GM23338 (cell line): Measurements from ENCODE around the gene RMND5A. TPM values are rescaled to one million over a fixed set of nuclear protein-coding genes. Genes with fewer than 3 reads are reported as not detected.

Experiments
- ATAC-seq: fragments of 200-7000 bp; cut with Tn5 transposase; 3 replicates; pipeline ENCODE4 v1.9.1; 2020
- DNase-seq: peaks from one replicate; pipeline ENCODE4 v3.0.0-alpha.2; 2015; ENCODE audit warnings: low spot score
- H2AFZ ChIP-seq: fragments of 200-600 bp; sonication (generic); 2 replicates; pipeline ENCODE4 v1.8.0; 2016; ENCODE audit warnings: antibody characterized with exemption, mild to moderate bottlenecking, moderate library complexity
- H3F3A ChIP-seq: fragments of 200-600 bp; sonication (generic); replicated peaks from 2 replicates; pipeline ENCODE4 v1.8.0; 2017; ENCODE audit warnings: antibody characterized with exemption, mixed run types, low read depth
- H3K27ac ChIP-seq: fragments of 200-600 bp; sonication (generic); 2 replicates; pipeline ENCODE4 v1.6.1; 2016; ENCODE audit warnings: low read depth
- H3K27me3 ChIP-seq: fragments of 200-600 bp; sonication (generic); 2 replicates; pipeline ENCODE4 v1.8.0; 2016; ENCODE audit warnings: mild to moderate bottlenecking, mixed run types, moderate library complexity; ENCODE audit not compliant: insufficient read depth
- H3K36me3 ChIP-seq: fragments of 200-600 bp; sonication (generic); 2 replicates; pipeline ENCODE4 v1.8.0; 2016; ENCODE audit warnings: mild to moderate bottlenecking; ENCODE audit not compliant: insufficient read depth
- H3K4me1 ChIP-seq: fragments of 200-600 bp; sonication (generic); 2 replicates; pipeline ENCODE4 v1.8.0; 2016; ENCODE audit warnings: mild to moderate bottlenecking, moderate library complexity; ENCODE audit not compliant: insufficient read depth
- H3K4me2 ChIP-seq: fragments of 200-600 bp; sonication (generic); 2 replicates; pipeline ENCODE4 v1.7.1; 2017; ENCODE audit warnings: mixed run types
- H3K4me3 ChIP-seq: fragments of 200-600 bp; sonication (generic); 2 replicates; pipeline ENCODE4 v1.6.1; 2016; ENCODE audit warnings: mixed run types
- H3K79me2 ChIP-seq: fragments of 200-600 bp; sonication (generic); replicated peaks from 2 replicates; pipeline ENCODE4 v1.8.0; 2017; ENCODE audit warnings: mild to moderate bottlenecking; ENCODE audit not compliant: insufficient read depth
- H3K9me2 ChIP-seq: fragments of 200-600 bp; sonication (generic); 2 replicates; pipeline ENCODE4 v1.8.0; 2017; ENCODE audit not compliant: insufficient read depth
- H4K20me1 ChIP-seq: fragments of 200-600 bp; sonication (generic); replicated peaks from 2 replicates; pipeline ENCODE4 v1.8.0; 2017; ENCODE audit warnings: mild to moderate bottlenecking; ENCODE audit not compliant: insufficient read depth
- H3K27ac Mint-ChIP-seq: 2 replicates; pipeline ENCODE4 v1.8.0; 2020; ENCODE audit warnings: inconsistent platforms, mild to moderate bottlenecking, moderate library complexity, mixed read lengths
- H3K27me3 Mint-ChIP-seq: 3 replicates; pipeline ENCODE4 v1.8.0; 2022; ENCODE audit warnings: low read depth, mild to moderate bottlenecking, moderate library complexity, mixed read lengths, inconsistent platforms; ENCODE audit not compliant: insufficient read depth, poor library complexity
- H3K36me3 Mint-ChIP-seq: 3 replicates; pipeline ENCODE4 v1.8.0; 2021; ENCODE audit warnings: low read depth, mild to moderate bottlenecking, inconsistent platforms, moderate library complexity, mixed read lengths
- H3K4me1 Mint-ChIP-seq: 3 replicates; pipeline ENCODE4 v1.8.0; 2020; ENCODE audit warnings: mild to moderate bottlenecking, inconsistent platforms, mixed read lengths
- H3K4me3 Mint-ChIP-seq: 3 replicates; pipeline ENCODE4 v1.8.0; 2021; ENCODE audit warnings: moderate library complexity, mild to moderate bottlenecking, inconsistent platforms, mixed read lengths
- H3K9me3 Mint-ChIP-seq: 3 replicates; pipeline ENCODE4 v1.8.0; 2020; ENCODE audit warnings: moderate library complexity, mild to moderate bottlenecking, inconsistent platforms, mixed read lengths
- CREB1 ChIP-seq: fragments of 250-450 bp; sonication (Bioruptor Pico); IDR thresholded peaks from 2 replicates; pipeline ENCODE4 v1.5.0; 2020; ENCODE audit warnings: low read depth, mild to moderate bottlenecking, moderate library complexity
- EZH2 ChIP-seq: fragments of 200-600 bp; sonication (generic); IDR thresholded peaks from one replicate; pipeline ENCODE4 v1.8.0; 2017; ENCODE audit warnings: antibody characterized with exemption, mild to moderate bottlenecking, low read depth; ENCODE audit not compliant: unreplicated experiment
- EZH2phosphoT487 ChIP-seq: fragments of 200-600 bp; sonication (generic); IDR thresholded peaks from one replicate; pipeline ENCODE4 v1.8.1; 2018; ENCODE audit warnings: antibody characterized with exemption; ENCODE audit not compliant: unreplicated experiment
- JUNB ChIP-seq: IDR thresholded peaks from one replicate; pipeline ENCODE4 v1.6.1; 2016; ENCODE audit warnings: antibody characterized with exemption; ENCODE audit not compliant: unreplicated experiment
- NANOG ChIP-seq: IDR thresholded peaks from 2 replicates; pipeline ENCODE4 v1.6.1; 2016; ENCODE audit warnings: antibody characterized with exemption, borderline replicate concordance
- REST ChIP-seq: IDR thresholded peaks from one replicate; pipeline ENCODE4 v1.6.1; 2018; ENCODE audit warnings: antibody characterized with exemption; ENCODE audit not compliant: unreplicated experiment
- STAT1 ChIP-seq: IDR thresholded peaks from one replicate; pipeline ENCODE4 v1.6.1; 2016; ENCODE audit warnings: antibody characterized with exemption; ENCODE audit not compliant: unreplicated experiment
- ZNF114 ChIP-seq: fragments of 250-450 bp; sonication (Bioruptor Pico); IDR thresholded peaks from 2 replicates; pipeline ENCODE4 v1.5.0; 2020; ENCODE audit warnings: mild to moderate bottlenecking, moderate library complexity
- ZNF331 ChIP-seq: fragments of 250-450 bp; sonication (Bioruptor Pico); IDR thresholded peaks from 2 replicates; pipeline ENCODE4 v1.5.0; 2020; ENCODE audit warnings: low read depth, mild to moderate bottlenecking, moderate library complexity
- polyA plus RNA-seq: library from polyadenylated mRNA; unstranded; fragments of >200 nt; fragmentation: Nextera tagmentation; extraction: Ambion mirVana; gene quantifications from 2 replicates; pipeline ENCODE4 v1.2.1, GENCODE V29; 2016
- total RNA-seq: library from RNA; depleted of rRNA; stranded (reverse); fragments of >200 nt; shearing (Covaris generic); gene quantifications from 2 replicates; pipeline ENCODE4 v1.2.3, GENCODE V29; 2014
- TF ChIP-seq, protein P1 (sequence below): fragments of 250-450 bp; sonication (Bioruptor Pico); IDR thresholded peaks from 2 replicates; pipeline ENCODE4 v1.5.0; 2020; ENCODE audit warnings: mild to moderate bottlenecking, moderate library complexity

The RMND5A gene
- total and polyA plus RNA-seq, 2 experiments from 2014 or later: 24.0 to 87.9 TPM

GRCh38 chr2:86825693-86826381 lies 105.7 kb downstream of the RMND5A start:
- H4K20me1 ChIP-seq: no peaks in the 10 kb centered on the region
- no peaks in the 10 kb centered on the region for H3K27me3 ChIP-seq
- no peaks in the 10 kb centered on the region for H3K4me1 ChIP-seq
- peaks cover 13% of the 10 kb centered on the region; the same call in 2 of the 3 replicates for H3K9me3 Mint-ChIP-seq
- H3K27ac Mint-ChIP-seq: no peak overlapping the region
- no peak overlapping the region for H3K4me3 Mint-ChIP-seq
- H3K36me3 Mint-ChIP-seq: peaks cover 3% of the 10 kb centered on the region; the same call in 1 of the 3 replicates
- no peaks in the 10 kb centered on the region for H3K79me2 ChIP-seq
- no peak overlapping the region for H3K4me3 ChIP-seq
- no peak for DNase-seq
- H3K4me2 ChIP-seq: no peak overlapping the region
- no peak for ATAC-seq
- no peak overlapping the region for H3K27ac ChIP-seq
- H3F3A ChIP-seq: no peaks in the 10 kb centered on the region
- TF ChIP-seq ZNF331 (CRISPR knock-in tag) (no peak), ZNF114 (CRISPR knock-in tag) (no peak), CREB1 (CRISPR knock-in tag) (no peak), JUNB (no peak)
- H3K36me3 ChIP-seq: no peaks in the 10 kb centered on the region
- peaks cover 5% of the 10 kb centered on the region; the same call in 2 of the 3 replicates for H3K4me1 Mint-ChIP-seq
- 0 out of 2 replicates have a peak overlapping the region, but pooled peaks have one; percentile 47 for H2AFZ ChIP-seq
- H3K9me2 ChIP-seq: no peaks in the 10 kb centered on the region
- H3K27me3 Mint-ChIP-seq: peaks cover 10% of the 10 kb centered on the region

- Mint-ChIP-seq H3K4me3 (no peak overlapping the region), H3K9me3 (peaks cover 9% of the 10 kb centered on the region; the same call in 2 of the 3 replicates), H3K27ac (no peak overlapping the region), H3K36me3 (peaks cover 3% of the 10 kb centered on the region; the same call in 1 of the 3 replicates), H3K27me3 (peaks cover 15% of the 10 kb centered on the region), H3K4me1 (peaks cover 10% of the 10 kb centered on the region)
- H4K20me1 ChIP-seq: no peaks in the 10 kb centered on the region
- H3K79me2 ChIP-seq: no peaks in the 10 kb centered on the region
- no peaks in the 10 kb centered on the region for H3K27me3 ChIP-seq
- H3K9me2 ChIP-seq: no peaks in the 10 kb centered on the region
- no peak overlapping the region for H3K27ac ChIP-seq
- H3K4me3 ChIP-seq: no peak overlapping the region
- H2AFZ ChIP-seq: no peak overlapping the region
- no peak for DNase-seq
- H3K4me2 ChIP-seq: no peak overlapping the region
- H3K36me3 ChIP-seq: no peaks in the 10 kb centered on the region
- ATAC-seq: no peak
- peaks cover 4% of the 10 kb centered on the region; the same call in 1 of the 2 replicates for H3K4me1 ChIP-seq
- no peaks in the 10 kb centered on the region for H3F3A ChIP-seq
- TF ChIP-seq NANOG: no peak
- no peak for TF ChIP-seq CREB1 (CRISPR knock-in tag)
- TF ChIP-seq REST: no peak
- TF ChIP-seq EZH2: no peak
- no peak for TF ChIP-seq STAT1
- TF ChIP-seq, protein P1, sequence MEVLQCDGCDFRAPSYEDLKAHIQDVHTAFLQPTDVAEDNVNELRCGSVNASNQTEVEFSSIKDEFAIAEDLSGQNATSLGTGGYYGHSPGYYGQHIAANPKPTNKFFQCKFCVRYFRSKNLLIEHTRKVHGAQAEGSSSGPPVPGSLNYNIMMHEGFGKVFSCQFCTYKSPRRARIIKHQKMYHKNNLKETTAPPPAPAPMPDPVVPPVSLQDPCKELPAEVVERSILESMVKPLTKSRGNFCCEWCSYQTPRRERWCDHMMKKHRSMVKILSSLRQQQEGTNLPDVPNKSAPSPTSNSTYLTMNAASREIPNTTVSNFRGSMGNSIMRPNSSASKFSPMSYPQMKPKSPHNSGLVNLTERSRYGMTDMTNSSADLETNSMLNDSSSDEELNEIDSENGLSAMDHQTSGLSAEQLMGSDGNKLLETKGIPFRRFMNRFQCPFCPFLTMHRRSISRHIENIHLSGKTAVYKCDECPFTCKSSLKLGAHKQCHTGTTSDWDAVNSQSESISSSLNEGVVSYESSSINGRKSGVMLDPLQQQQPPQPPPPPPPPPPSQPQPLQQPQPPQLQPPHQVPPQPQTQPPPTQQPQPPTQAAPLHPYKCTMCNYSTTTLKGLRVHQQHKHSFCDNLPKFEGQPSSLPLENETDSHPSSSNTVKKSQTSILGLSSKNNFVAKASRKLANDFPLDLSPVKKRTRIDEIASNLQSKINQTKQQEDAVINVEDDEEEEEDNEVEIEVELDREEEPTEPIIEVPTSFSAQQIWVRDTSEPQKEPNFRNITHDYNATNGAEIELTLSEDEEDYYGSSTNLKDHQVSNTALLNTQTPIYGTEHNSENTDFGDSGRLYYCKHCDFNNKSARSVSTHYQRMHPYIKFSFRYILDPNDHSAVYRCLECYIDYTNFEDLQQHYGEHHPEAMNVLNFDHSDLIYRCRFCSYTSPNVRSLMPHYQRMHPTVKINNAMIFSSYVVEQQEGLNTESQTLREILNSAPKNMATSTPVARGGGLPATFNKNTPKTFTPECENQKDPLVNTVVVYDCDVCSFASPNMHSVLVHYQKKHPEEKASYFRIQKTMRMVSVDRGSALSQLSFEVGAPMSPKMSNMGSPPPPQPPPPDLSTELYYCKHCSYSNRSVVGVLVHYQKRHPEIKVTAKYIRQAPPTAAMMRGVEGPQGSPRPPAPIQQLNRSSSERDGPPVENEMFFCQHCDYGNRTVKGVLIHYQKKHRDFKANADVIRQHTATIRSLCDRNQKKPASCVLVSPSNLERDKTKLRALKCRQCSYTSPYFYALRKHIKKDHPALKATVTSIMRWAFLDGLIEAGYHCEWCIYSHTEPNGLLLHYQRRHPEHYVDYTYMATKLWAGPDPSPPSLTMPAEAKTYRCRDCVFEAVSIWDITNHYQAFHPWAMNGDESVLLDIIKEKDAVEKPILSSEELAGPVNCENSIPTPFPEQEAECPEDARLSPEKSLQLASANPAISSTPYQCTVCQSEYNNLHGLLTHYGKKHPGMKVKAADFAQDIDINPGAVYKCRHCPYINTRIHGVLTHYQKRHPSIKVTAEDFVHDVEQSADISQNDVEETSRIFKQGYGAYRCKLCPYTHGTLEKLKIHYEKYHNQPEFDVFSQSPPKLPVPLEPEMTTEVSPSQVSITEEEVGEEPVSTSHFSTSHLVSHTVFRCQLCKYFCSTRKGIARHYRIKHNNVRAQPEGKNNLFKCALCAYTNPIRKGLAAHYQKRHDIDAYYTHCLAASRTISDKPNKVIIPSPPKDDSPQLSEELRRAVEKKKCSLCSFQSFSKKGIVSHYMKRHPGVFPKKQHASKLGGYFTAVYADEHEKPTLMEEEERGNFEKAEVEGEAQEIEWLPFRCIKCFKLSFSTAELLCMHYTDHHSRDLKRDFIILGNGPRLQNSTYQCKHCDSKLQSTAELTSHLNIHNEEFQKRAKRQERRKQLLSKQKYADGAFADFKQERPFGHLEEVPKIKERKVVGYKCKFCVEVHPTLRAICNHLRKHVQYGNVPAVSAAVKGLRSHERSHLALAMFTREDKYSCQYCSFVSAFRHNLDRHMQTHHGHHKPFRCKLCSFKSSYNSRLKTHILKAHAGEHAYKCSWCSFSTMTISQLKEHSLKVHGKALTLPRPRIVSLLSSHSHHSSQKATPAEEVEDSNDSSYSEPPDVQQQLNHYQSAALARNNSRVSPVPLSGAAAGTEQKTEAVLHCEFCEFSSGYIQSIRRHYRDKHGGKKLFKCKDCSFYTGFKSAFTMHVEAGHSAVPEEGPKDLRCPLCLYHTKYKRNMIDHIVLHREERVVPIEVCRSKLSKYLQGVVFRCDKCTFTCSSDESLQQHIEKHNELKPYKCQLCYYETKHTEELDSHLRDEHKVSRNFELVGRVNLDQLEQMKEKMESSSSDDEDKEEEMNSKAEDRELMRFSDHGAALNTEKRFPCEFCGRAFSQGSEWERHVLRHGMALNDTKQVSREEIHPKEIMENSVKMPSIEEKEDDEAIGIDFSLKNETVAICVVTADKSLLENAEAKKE (CRISPR knock-in tag): no peak
- TF ChIP-seq ZNF331 (CRISPR knock-in tag): no peak
- TF ChIP-seq EZH2phosphoT487: no peak
Measured at GRCh38 chr2:86826951-86827350, 106.9 kb downstream of the RMND5A start.
